HCT116 (cell line): Measurements from ENCODE around the gene TBP.

Experiments
- CEBPB ChIP-seq: IDR thresholded peaks from 2 replicates; pipeline ENCODE4 v1.6.1; 2012; ENCODE audit warnings: low read depth
- POLR2A ChIP-seq: IDR thresholded peaks from 2 replicates; pipeline ENCODE4 v1.7.0; 2011; ENCODE audit warnings: borderline replicate concordance; ENCODE audit not compliant: insufficient read depth, insufficient read length; ENCODE audit errors: extremely low read depth
- POLR2AphosphoS5 ChIP-seq: IDR thresholded peaks from 2 replicates; pipeline ENCODE4 v1.6.1; 2011; ENCODE audit warnings: mild to moderate bottlenecking, low read depth, low read length, moderate library complexity
- SP1 ChIP-seq: IDR thresholded peaks from 2 replicates; pipeline ENCODE4 v1.6.1; 2012; ENCODE audit warnings: low read depth
- YY1 ChIP-seq: IDR thresholded peaks from 2 replicates; pipeline ENCODE4 v1.6.1; 2011; ENCODE audit warnings: low read length, low read depth, moderate library complexity, mild to moderate bottlenecking; ENCODE audit not compliant: insufficient replicate concordance; ENCODE audit errors: extremely low read depth
- ZFX ChIP-seq: fragments of 450-650 bp; IDR thresholded peaks from 2 replicates; pipeline ENCODE4 v1.6.1; 2017
- ZNF274 ChIP-seq: fragments of 200-500 bp; sonication (Bioruptor generic); IDR thresholded peaks from 2 replicates; pipeline ENCODE4 v1.6.1; 2014; ENCODE audit warnings: mild to moderate bottlenecking, low read depth, low read length, inconsistent platforms
- TF ChIP-seq, protein P1 (sequence below), 3 experiments: fragments of 200-600 bp in 1 of 3; sonication (generic) in 1 of 3; IDR thresholded peaks in 2 of 3; conservative IDR thresholded peaks in 1 of 3; 2 replicates each; pipeline ENCODE4 v1.5.1; 2012 to 2017; ENCODE audit warnings: low read depth in 2 of 3, low read length in 2 of 3, antibody characterized with exemption in 1 of 3, borderline replicate concordance in 1 of 3, control low read depth in 1 of 3, mild to moderate bottlenecking in 1 of 3, mixed read lengths in 1 of 3, mixed run types in 1 of 3, moderate library complexity in 1 of 3; ENCODE audit not compliant: insufficient read depth in 1 of 3
- TF ChIP-seq, protein P2 (sequence below): IDR thresholded peaks from 2 replicates; pipeline ENCODE4 v1.6.1; 2012

- TF ChIP-seq, protein P1, sequence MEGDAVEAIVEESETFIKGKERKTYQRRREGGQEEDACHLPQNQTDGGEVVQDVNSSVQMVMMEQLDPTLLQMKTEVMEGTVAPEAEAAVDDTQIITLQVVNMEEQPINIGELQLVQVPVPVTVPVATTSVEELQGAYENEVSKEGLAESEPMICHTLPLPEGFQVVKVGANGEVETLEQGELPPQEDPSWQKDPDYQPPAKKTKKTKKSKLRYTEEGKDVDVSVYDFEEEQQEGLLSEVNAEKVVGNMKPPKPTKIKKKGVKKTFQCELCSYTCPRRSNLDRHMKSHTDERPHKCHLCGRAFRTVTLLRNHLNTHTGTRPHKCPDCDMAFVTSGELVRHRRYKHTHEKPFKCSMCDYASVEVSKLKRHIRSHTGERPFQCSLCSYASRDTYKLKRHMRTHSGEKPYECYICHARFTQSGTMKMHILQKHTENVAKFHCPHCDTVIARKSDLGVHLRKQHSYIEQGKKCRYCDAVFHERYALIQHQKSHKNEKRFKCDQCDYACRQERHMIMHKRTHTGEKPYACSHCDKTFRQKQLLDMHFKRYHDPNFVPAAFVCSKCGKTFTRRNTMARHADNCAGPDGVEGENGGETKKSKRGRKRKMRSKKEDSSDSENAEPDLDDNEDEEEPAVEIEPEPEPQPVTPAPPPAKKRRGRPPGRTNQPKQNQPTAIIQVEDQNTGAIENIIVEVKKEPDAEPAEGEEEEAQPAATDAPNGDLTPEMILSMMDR (IDR thresholded peaks at IDR 0.05 in 2 of 3, conservative IDR thresholded peaks at IDR 0.05 in 1 of 3; ENCODE audit: borderline replicate concordance in 1 of 3, insufficient read depth in 1 of 3, low read depth in 2 of 3, low read length in 2 of 3): no peak
- TF ChIP-seq POLR2A (no peak), ZNF274 (no peak), ZFX (no peak), CEBPB (no peak), POLR2AphosphoS5 (no peak), YY1 (no peak), SP1 (no peak)
- TF ChIP-seq, protein P2, sequence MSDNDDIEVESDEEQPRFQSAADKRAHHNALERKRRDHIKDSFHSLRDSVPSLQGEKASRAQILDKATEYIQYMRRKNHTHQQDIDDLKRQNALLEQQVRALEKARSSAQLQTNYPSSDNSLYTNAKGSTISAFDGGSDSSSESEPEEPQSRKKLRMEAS: no peak
Measured at GRCh38 chr6:170504479-170504878, 49.7 kb upstream of the TBP start.
